K562 (cell line): ENCODE results near the gene FOXJ3. TPM values are rescaled to one million over a fixed set of nuclear protein-coding genes. Genes with fewer than 3 reads are reported as not detected.

Experiments used
- ATAC-seq: fragments of 200-7000 bp; cut with Tn5 transposase; 3 replicates; pipeline ENCODE4 v1.9.1; 2020; ENCODE audit warnings: moderate library complexity
- BruUV-seq: library from RNA; stranded (reverse); fragments of 400-500 nt; replicated peaks from 2 replicates; lab custom pipeline; 2021; lab: Mats Ljungman, UMichigan
- CTCF ChIA-PET: fragments of 300-600 bp; formaldehyde crosslinking; extraction: SDS; loops from one replicate; lab custom pipeline; 2021; ENCODE audit warnings: low intra/inter-chr PET ratio; lab: Yijun Ruan, JAX
- POLR2A ChIA-PET: fragments of 300-600, 350-650 bp; sonication (Branson Sonifier 250); formaldehyde crosslinking; extraction: SDS; loops from one replicate; lab custom pipeline; 2021; ENCODE audit warnings: antibody characterized with exemption, inconsistent platforms; lab: Yijun Ruan, JAX
- DNase-seq, 4 experiments: peaks; one replicate each; pipeline versions ENCODE4 v3.0.0 to v3.0.0-alpha.2; 2011 to 2018; ENCODE audit warnings: low spot score in 3 of 4, mixed read lengths in 3 of 4; ENCODE audit errors: extremely low read depth in 1 of 4
- FAIRE-seq: peaks from 2 replicates; lab custom pipeline; 2011; peaks lifted over from hg19 to GRCh38; lab: Jason Lieb, UNC
- H2AFZ ChIP-seq: 2 replicates; pipeline ENCODE4 v1.6.0; 2011; ENCODE audit warnings: low read depth, low read length, control low read depth, inconsistent platforms
- H3K27ac ChIP-seq: fragments of 200-600 bp; 3 replicates; pipeline ENCODE4 v1.8.0; 2011; ENCODE audit warnings: low read depth, mild to moderate bottlenecking, control low read depth, inconsistent platforms, low read length, moderate library complexity, mixed read lengths; ENCODE audit errors: extremely low read depth
- H3K27me3 ChIP-seq, 2 experiments: fragments of 300-600 bp in 1 of 2; 2 replicates in 1 of 2; 3 replicates in 1 of 2; pipeline versions ENCODE4 v1.6.0 to v1.8.0; 2011; ENCODE audit warnings: inconsistent platforms in 2 of 2, low read length in 2 of 2, mild to moderate bottlenecking in 1 of 2, mixed read lengths in 1 of 2, moderate library complexity in 1 of 2; ENCODE audit not compliant: control insufficient read depth in 2 of 2, insufficient read depth in 2 of 2
- H3K36me3 ChIP-seq: fragments of 300-600 bp; 3 replicates; pipeline ENCODE4 v1.8.0; 2011; ENCODE audit warnings: mild to moderate bottlenecking, low read length, inconsistent platforms; ENCODE audit not compliant: control insufficient read depth, insufficient read depth
- H3K4me1 ChIP-seq, 2 experiments: fragments of 200-600 bp in 1 of 2; replicated peaks in 1 of 2; 2 replicates in 1 of 2; 3 replicates in 1 of 2; pipeline versions ENCODE4 v1.5.1 to v1.8.0; 2011; ENCODE audit warnings: inconsistent platforms in 2 of 2, low read length in 2 of 2, mild to moderate bottlenecking in 1 of 2, mixed read lengths in 1 of 2, moderate library complexity in 1 of 2; ENCODE audit not compliant: control insufficient read depth in 2 of 2, insufficient read depth in 2 of 2
- H3K4me2 ChIP-seq: 2 replicates; pipeline ENCODE4 v1.6.1; 2011; ENCODE audit warnings: low read length, control low read depth, inconsistent platforms, mixed read lengths; ENCODE audit not compliant: insufficient read depth
- H3K4me3 ChIP-seq: fragments of 200-600 bp; sonication (generic), shearing (Covaris generic); 2 replicates; pipeline ENCODE4 v1.5.1; 2016; ENCODE audit warnings: control low read depth, inconsistent platforms
- H3K79me2 ChIP-seq: fragments of 200-600 bp; 3 replicates; pipeline ENCODE4 v1.8.0; 2011; ENCODE audit warnings: low read length, inconsistent platforms; ENCODE audit not compliant: control insufficient read depth, insufficient read depth
- H3K9ac ChIP-seq, 2 experiments: 2 replicates each; pipeline versions ENCODE4 v1.6.0 to v1.6.1; 2011; ENCODE audit warnings: low read depth in 2 of 2, low read length in 2 of 2, control low read depth in 1 of 2, inconsistent platforms in 1 of 2, mild to moderate bottlenecking in 1 of 2, mixed read lengths in 1 of 2; ENCODE audit not compliant: insufficient read depth in 1 of 2
- H3K9me1 ChIP-seq: one replicate; pipeline ENCODE4 v1.6.0; 2011; ENCODE audit warnings: inconsistent platforms, mild to moderate bottlenecking, low read length, moderate library complexity; ENCODE audit not compliant: control insufficient read depth, insufficient read depth
- H3K9me3 ChIP-seq: replicated peaks from 2 replicates; pipeline ENCODE4 v1.5.1; 2011; ENCODE audit warnings: low read depth, low read length, inconsistent platforms; ENCODE audit not compliant: control insufficient read depth, insufficient read depth
- H4K20me1 ChIP-seq: replicated peaks from 2 replicates; pipeline ENCODE4 v1.6.1; 2011; ENCODE audit warnings: low read length, inconsistent platforms, mixed read lengths; ENCODE audit not compliant: control insufficient read depth, insufficient read depth
- ATF6 ChIP-seq: sonication (generic); formaldehyde crosslinking; IDR thresholded peaks from 2 replicates; pipeline ENCODE4 v1.4.0; 2020; ENCODE audit warnings: mild to moderate bottlenecking, missing genetic modification reagents
- CBX5 ChIP-seq: IDR thresholded peaks from 2 replicates; pipeline ENCODE4 v1.6.1; 2014; ENCODE audit warnings: low read depth, borderline replicate concordance
- CHD1 ChIP-seq: fragments of 200-600 bp; sonication (generic); IDR thresholded peaks from one replicate; pipeline ENCODE4 v1.6.1; 2012; ENCODE audit warnings: mild to moderate bottlenecking, moderate library complexity, low read length, inconsistent platforms
- DACH1 ChIP-seq: fragments of 450-650 bp; IDR thresholded peaks from 2 replicates; pipeline ENCODE4 v1.6.1; 2018; ENCODE audit not compliant: partially characterized antibody
- FOXO4 ChIP-seq: fragments of 450-650 bp; formaldehyde crosslinking; IDR thresholded peaks from 2 replicates; pipeline ENCODE4 v1.4.0; 2020; ENCODE audit warnings: mild to moderate bottlenecking, moderate library complexity
- MTA1 ChIP-seq: fragments of 450-650 bp; IDR thresholded peaks from 2 replicates; pipeline ENCODE4 v1.6.1; 2017; ENCODE audit warnings: borderline replicate concordance
- RBM34 ChIP-seq: fragments of 200-400 bp; formaldehyde crosslinking; IDR thresholded peaks from 2 replicates; pipeline ENCODE4 v1.6.1; 2018; ENCODE audit warnings: low read length, borderline replicate concordance; ENCODE audit not compliant: insufficient read depth
- RCOR1 ChIP-seq, 2 experiments: IDR thresholded peaks; 2 replicates each; pipeline ENCODE4 v1.6.1; 2012; ENCODE audit warnings: low read depth in 2 of 2, low read length in 2 of 2, borderline replicate concordance in 1 of 2, improper control_type of control experiment in 1 of 2
- TAL1 ChIP-seq: fragments of 450-650 bp; IDR thresholded peaks from 2 replicates; pipeline ENCODE4 v1.6.1; 2016; ENCODE audit warnings: mild to moderate bottlenecking
- YBX1 ChIP-seq: fragments of 450-650 bp; IDR thresholded peaks from 2 replicates; pipeline ENCODE4 v1.7.1; 2016; ENCODE audit warnings: mild to moderate bottlenecking
- ZBTB49 ChIP-seq: sonication (generic); formaldehyde crosslinking; IDR thresholded peaks from 2 replicates; pipeline ENCODE4 v1.8.0; 2022; ENCODE audit warnings: missing genetic modification reagents, mild to moderate bottlenecking, borderline replicate concordance
- ZBTB7A ChIP-seq: IDR thresholded peaks from 2 replicates; pipeline ENCODE4 v1.6.1; 2011; ENCODE audit warnings: low read depth, mild to moderate bottlenecking, low read length, moderate library complexity, borderline replicate concordance; ENCODE audit not compliant: control insufficient read depth
- ZNF197 ChIP-seq: fragments of 200-800 bp; sonication (Bioruptor generic); IDR thresholded peaks from 2 replicates; pipeline ENCODE4 v1.6.1; 2016; ENCODE audit warnings: low read depth, missing genetic modification characterization, missing compliant biosample characterization
- ZNF280A ChIP-seq: fragments of 450-650 bp; IDR thresholded peaks from 2 replicates; pipeline ENCODE4 v1.6.1; 2018; ENCODE audit warnings: mild to moderate bottlenecking, low read depth; ENCODE audit not compliant: partially characterized antibody
- ZNF644 ChIP-seq: fragments of 200-800 bp; sonication (Bioruptor generic); IDR thresholded peaks from 2 replicates; pipeline ENCODE4 v1.6.1; 2016; ENCODE audit warnings: low read depth, missing genetic modification characterization, missing compliant biosample characterization
- ZNF764 ChIP-seq: fragments of 250-450 bp; sonication (Bioruptor Pico); IDR thresholded peaks from 2 replicates; pipeline ENCODE4 v1.4.0; 2020; ENCODE audit warnings: low read depth, mild to moderate bottlenecking, moderate library complexity
- WGBS: fragments of 100-300 bp; shearing (Covaris generic); methylation state at CpG from one replicate; pipeline ENCODE4 v1.1.6; 2016; ENCODE audit warnings: low coverage, mixed read lengths; ENCODE audit not compliant: insufficient coverage; ENCODE audit errors: missing lambda C conversion rate; 5-methylcytosine and 5-hydroxymethylcytosine counted together
- in situ Hi-C: fragments of 300-500 bp; cut with MboI; formaldehyde crosslinking; loops from 4 replicates; pipeline ENCODE4 v1.15.0; 2018; ENCODE audit warnings: inconsistent platforms, mixed read lengths
- intact Hi-C: fragments of 100-400 bp; cut with micrococcal nuclease; formaldehyde crosslinking; loops from 2 replicates; pipeline ENCODE4 v1.14.2; 2022
- polyA plus RNA-seq, 8 experiments: library from polyadenylated mRNA; depleted of rRNA in 4 of 8; stranded (reverse) in 5 of 8; unstranded in 3 of 8; fragments of >200 nt; fragmentation: Nextera tagmentation in 2 of 8; fragmentation: Illumina TruSeq in 1 of 8; extraction: Ambion mirVana in 2 of 8; extraction: Trizol in 1 of 8; gene quantifications; 2 replicates each; pipeline versions ENCODE4 v1.2.1 to v1.2.3, GENCODE V29; 2011 to 2014; ENCODE audit warnings: inconsistent platforms in 1 of 8, missing spikeins in 1 of 8
- total RNA-seq, 7 experiments: library from RNA; depleted of rRNA in 6 of 7; stranded (reverse); fragments of >200 nt in 6 of 7; fragmentation: Illumina TruSeq in 2 of 7; extraction: Trizol in 2 of 7; gene quantifications; 2 replicates each; pipeline versions ENCODE4 v1.2.1 to v1.2.3, GENCODE V29; 2011 to 2021; ENCODE audit warnings: low replicate concordance in 1 of 7

Gene FOXJ3
- total and polyA plus RNA-seq, 9 of the 15 experiments (the other 6 are each of a cell fraction or from before 2014, with no cell fraction given), result 8.7 to 35.3 (median 23.4) TPM

GRCh38 chr1:42179275-42179674, 155.8 kb downstream of the FOXJ3 start:
- Histone ChIP-seq H3K9ac (no peak overlapping the region), H2AFZ (no peak overlapping the region), H3K4me3 (no peak overlapping the region), H3K27ac (no peak overlapping the region), H3K79me2 (no peaks in the 10 kb centered on the region), H3K4me2 (no peak overlapping the region), H4K20me1 (no peaks in the 10 kb centered on the region), H3K36me3 (peaks cover 49% of the 10 kb centered on the region; the same call in 2 of the 3 replicates), H3K9me3 (no peaks in the 10 kb centered on the region), H3K9me1 (no peaks in the 10 kb centered on the region), H3K27me3 (no peaks in the 10 kb centered on the region), H3K4me1 (peaks cover 0 to 3% of the 10 kb centered on the region in 2 experiments; a peak in 3 of 5 replicates)
- POLR2A ChIA-PET, result interaction anchor here (1.2 kb wide), 1 partner anchor 10 kb away, joined by 3 read pairs; no protein-coding TSS in a partner anchor
- in situ Hi-C loops (no loop called here), intact Hi-C loops (loop anchor here (10.0 kb wide), 1 partner anchor 604 kb away; no protein-coding TSS in a partner anchor)
- ATAC-seq (no peak), FAIRE-seq (no peak), DNase-seq (no peak)
- WGBS, result 61% methylated on average over 2 of the region's 2 CpGs
- BruUV-seq, result no TSS peak
- CTCF ChIA-PET, result no interaction called here
- TF ChIP-seq ZBTB7A (no peak), ATF6 (CRISPR knock-in tag) (no peak), MTA1 (no peak), ZNF280A (no peak), CHD1 (no peak), ZNF764 (CRISPR knock-in tag) (no peak), TAL1 (no peak), ZBTB49 (CRISPR knock-in tag) (no peak), YBX1 (no peak), ZNF197 (no peak), FOXO4 (no peak), DACH1 (no peak), RBM34 (no peak), RCOR1 (IDR thresholded peaks at IDR 0.05; ENCODE audit: borderline replicate concordance in 1 of 2, low read depth in 2 of 2, low read length in 2 of 2) (no peak), ZNF644 (tag) (no peak), CBX5 (no peak)
